ENCODE data around the gene NALCN.

The NALCN gene

GRCh38 chr13:101307181-101307701 lies 109.1 kb downstream of the NALCN start:
- Histone ChIP-seq H3K4me1 (ENCODE audit: insufficient read depth, insufficient read length) (no peaks in the 10 kb centered on the region), H3K9me3 (ENCODE audit: insufficient read depth, low read length) (no peaks in the 10 kb centered on the region), H3K27me3 (ENCODE audit: insufficient read depth, insufficient read length) (no peaks in the 10 kb centered on the region), H3K36me3 (ENCODE audit: insufficient read depth, insufficient read length, low read length) (no peaks in the 10 kb centered on the region), H3K9ac (ENCODE audit: insufficient read length, low read depth) (no peak overlapping the region), H3K4me3 (ENCODE audit: insufficient read length, low read depth) (no peak overlapping the region)
- TF ChIP-seq ZNF274 (IDR thresholded peaks at IDR 0.05; ENCODE audit: low read depth, low read length) (no peak), YY1 (IDR thresholded peaks at IDR 0.05; ENCODE audit: insufficient read depth, insufficient read length) (no peak), SUZ12 (IDR thresholded peaks at IDR 0.05; ENCODE audit: extremely low read depth, insufficient read depth, insufficient read length) (no peak)
- DNase-seq (ENCODE audit: low read depth, low spot score), result no peak

- H3K27me3 ChIP-seq (ENCODE audit: insufficient read depth, insufficient read length), result no peaks in the 10 kb centered on the region
- no peak overlapping the region for H3K9ac ChIP-seq (ENCODE audit: insufficient read length, low read depth)
- no peak overlapping the region for H3K4me3 ChIP-seq (ENCODE audit: insufficient read length, low read depth)
- DNase-seq (ENCODE audit: low read depth, low spot score), result no peak
- no peaks in the 10 kb centered on the region for H3K9me3 ChIP-seq (ENCODE audit: insufficient read depth, low read length)
- TF ChIP-seq SUZ12 (IDR thresholded peaks at IDR 0.05; ENCODE audit: extremely low read depth, insufficient read depth, insufficient read length), result no peak
- no peak for TF ChIP-seq ZNF274 (IDR thresholded peaks at IDR 0.05; ENCODE audit: low read depth, low read length)
- TF ChIP-seq YY1 (IDR thresholded peaks at IDR 0.05; ENCODE audit: insufficient read depth, insufficient read length), result no peak
- H3K36me3 ChIP-seq (ENCODE audit: insufficient read depth, insufficient read length, low read length), result no peaks in the 10 kb centered on the region
- H3K4me1 ChIP-seq (ENCODE audit: insufficient read depth, insufficient read length), result no peaks in the 10 kb centered on the region
Observed at GRCh38 chr13:101306773-101307172, 109.5 kb downstream of the NALCN start.

DNA sequence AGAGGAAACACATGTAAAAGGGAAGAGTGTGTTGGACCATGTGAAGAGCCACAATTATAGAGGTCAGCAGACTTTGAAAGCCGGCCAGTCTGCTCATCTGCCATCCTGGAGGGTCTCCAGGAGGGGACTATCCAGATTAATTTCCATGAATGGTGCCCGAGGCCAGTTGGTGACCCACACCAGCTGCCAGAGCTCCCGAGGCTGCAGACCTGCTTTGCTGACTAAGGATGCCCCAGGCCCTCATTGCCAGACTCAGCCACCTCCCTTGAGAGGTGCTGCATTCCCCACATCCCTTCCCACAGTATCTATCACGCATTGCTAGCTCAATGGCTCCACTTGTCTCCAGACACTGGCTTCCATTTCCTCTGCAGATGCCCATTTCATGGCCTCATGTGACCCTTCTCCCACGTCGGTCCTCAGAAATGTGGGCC lies 110.3 kb downstream of the NALCN start:
- H3K27me3 ChIP-seq (ENCODE audit: insufficient read depth, insufficient read length), result no peaks in the 10 kb centered on the region
- no peak overlapping the region for H3K9ac ChIP-seq (ENCODE audit: insufficient read length, low read depth)
- H3K36me3 ChIP-seq (ENCODE audit: insufficient read depth, insufficient read length, low read length), result no peaks in the 10 kb centered on the region
- no peak for DNase-seq (ENCODE audit: low read depth, low spot score)
- no peak overlapping the region for H3K4me3 ChIP-seq (ENCODE audit: insufficient read length, low read depth)
- TF ChIP-seq SUZ12 (IDR thresholded peaks at IDR 0.05; ENCODE audit: extremely low read depth, insufficient read depth, insufficient read length) (no peak), ZNF274 (IDR thresholded peaks at IDR 0.05; ENCODE audit: low read depth, low read length) (no peak), YY1 (IDR thresholded peaks at IDR 0.05; ENCODE audit: insufficient read depth, insufficient read length) (no peak)
- no peaks in the 10 kb centered on the region for H3K9me3 ChIP-seq (ENCODE audit: insufficient read depth, low read length)
- no peaks in the 10 kb centered on the region for H3K4me1 ChIP-seq (ENCODE audit: insufficient read depth, insufficient read length)

GRCh38 chr13:101303521-101303920 lies 112.8 kb downstream of the NALCN start:
- no peak for TF ChIP-seq YY1 (IDR thresholded peaks at IDR 0.05; ENCODE audit: insufficient read depth, insufficient read length)
- no peak for TF ChIP-seq ZNF274 (IDR thresholded peaks at IDR 0.05; ENCODE audit: low read depth, low read length)
- TF ChIP-seq SUZ12 (IDR thresholded peaks at IDR 0.05; ENCODE audit: extremely low read depth, insufficient read depth, insufficient read length), result no peak
- DNase-seq (ENCODE audit: low read depth, low spot score), result no peak
- Histone ChIP-seq H3K27me3 (ENCODE audit: insufficient read depth, insufficient read length) (no peaks in the 10 kb centered on the region), H3K9ac (ENCODE audit: insufficient read length, low read depth) (no peak overlapping the region), H3K36me3 (ENCODE audit: insufficient read depth, insufficient read length, low read length) (no peaks in the 10 kb centered on the region), H3K9me3 (ENCODE audit: insufficient read depth, low read length) (no peaks in the 10 kb centered on the region), H3K4me1 (ENCODE audit: insufficient read depth, insufficient read length) (no peaks in the 10 kb centered on the region), H3K4me3 (ENCODE audit: insufficient read length, low read depth) (no peak overlapping the region)

GRCh38 chr13:101301053-101301452 lies 115.3 kb downstream of the NALCN start:
- Histone ChIP-seq H3K9ac (ENCODE audit: insufficient read length, low read depth) (no peak overlapping the region), H3K36me3 (ENCODE audit: insufficient read depth, insufficient read length, low read length) (no peaks in the 10 kb centered on the region), H3K9me3 (ENCODE audit: insufficient read depth, low read length) (no peaks in the 10 kb centered on the region), H3K4me1 (ENCODE audit: insufficient read depth, insufficient read length) (no peaks in the 10 kb centered on the region), H3K27me3 (ENCODE audit: insufficient read depth, insufficient read length) (no peaks in the 10 kb centered on the region), H3K4me3 (ENCODE audit: insufficient read length, low read depth) (no peak overlapping the region)
- no peak for DNase-seq (ENCODE audit: low read depth, low spot score)
- TF ChIP-seq YY1 (IDR thresholded peaks at IDR 0.05; ENCODE audit: insufficient read depth, insufficient read length) (no peak), SUZ12 (IDR thresholded peaks at IDR 0.05; ENCODE audit: extremely low read depth, insufficient read depth, insufficient read length) (no peak), ZNF274 (IDR thresholded peaks at IDR 0.05; ENCODE audit: low read depth, low read length) (no peak)

- Histone ChIP-seq H3K4me1 (ENCODE audit: insufficient read depth, insufficient read length) (no peaks in the 10 kb centered on the region), H3K9ac (ENCODE audit: insufficient read length, low read depth) (no peak overlapping the region), H3K4me3 (ENCODE audit: insufficient read length, low read depth) (no peak overlapping the region), H3K9me3 (ENCODE audit: insufficient read depth, low read length) (no peaks in the 10 kb centered on the region), H3K36me3 (ENCODE audit: insufficient read depth, insufficient read length, low read length) (no peaks in the 10 kb centered on the region), H3K27me3 (ENCODE audit: insufficient read depth, insufficient read length) (no peaks in the 10 kb centered on the region)
- TF ChIP-seq SUZ12 (IDR thresholded peaks at IDR 0.05; ENCODE audit: extremely low read depth, insufficient read depth, insufficient read length), result no peak
- no peak for TF ChIP-seq ZNF274 (IDR thresholded peaks at IDR 0.05; ENCODE audit: low read depth, low read length)
- TF ChIP-seq YY1 (IDR thresholded peaks at IDR 0.05; ENCODE audit: insufficient read depth, insufficient read length), result no peak
- no peak for DNase-seq (ENCODE audit: low read depth, low spot score)
Observed at GRCh38 chr13:101300531-101300930, 115.8 kb downstream of the NALCN start.

DNA sequence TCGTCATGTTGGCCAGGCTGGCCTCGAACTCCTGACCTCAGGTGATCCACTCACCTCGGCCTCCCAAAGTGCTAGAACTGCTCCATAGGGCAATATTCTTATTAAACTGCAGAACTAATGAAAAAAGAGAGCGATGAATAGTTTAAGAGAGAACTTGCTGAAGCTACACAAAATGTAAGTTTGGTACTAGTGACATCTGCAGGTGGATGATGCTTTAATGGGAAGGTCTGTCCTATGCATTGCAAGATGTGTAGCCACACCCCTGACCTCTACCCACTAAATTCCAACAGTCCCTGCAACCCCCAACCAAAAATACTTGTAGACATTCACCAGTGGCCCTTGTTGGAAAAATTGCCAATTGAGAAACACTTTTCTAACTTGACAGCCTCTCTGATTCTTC lies 117.8 kb downstream of the NALCN start:
- Histone ChIP-seq H3K4me3 (ENCODE audit: insufficient read length, low read depth) (no peak overlapping the region), H3K4me1 (ENCODE audit: insufficient read depth, insufficient read length) (no peaks in the 10 kb centered on the region), H3K9me3 (ENCODE audit: insufficient read depth, low read length) (peaks cover 4% of the 10 kb centered on the region; the same call in 1 of the 2 replicates), H3K36me3 (ENCODE audit: insufficient read depth, insufficient read length, low read length) (no peaks in the 10 kb centered on the region), H3K9ac (ENCODE audit: insufficient read length, low read depth) (no peak overlapping the region), H3K27me3 (ENCODE audit: insufficient read depth, insufficient read length) (no peaks in the 10 kb centered on the region)
- TF ChIP-seq YY1 (IDR thresholded peaks at IDR 0.05; ENCODE audit: insufficient read depth, insufficient read length) (no peak), ZNF274 (IDR thresholded peaks at IDR 0.05; ENCODE audit: low read depth, low read length) (no peak), SUZ12 (IDR thresholded peaks at IDR 0.05; ENCODE audit: extremely low read depth, insufficient read depth, insufficient read length) (no peak)
- DNase-seq (ENCODE audit: low read depth, low spot score), result no peak
